ENCODE measurements around the gene LGR6. TPM values are rescaled to one million over a fixed set of nuclear protein-coding genes. Genes with fewer than 3 reads are reported as not detected.
A peak's percentile ranks its signal among the peaks of the same experiment; 100 is the strongest.
"Not testable (repeated sequence)": the region's sequence is repeated elsewhere in the genome, so short reads cannot be mapped to it uniquely, and the experiment has no call there.

The LGR6 gene
- polyA plus RNA-seq, 3 donors = 0.86 to 1.1 (median 1.0) TPM

GRCh38 chr1:202329891-202330290, 136.3 kb downstream of the LGR6 start:
- no peak for DNase-seq

DNA sequence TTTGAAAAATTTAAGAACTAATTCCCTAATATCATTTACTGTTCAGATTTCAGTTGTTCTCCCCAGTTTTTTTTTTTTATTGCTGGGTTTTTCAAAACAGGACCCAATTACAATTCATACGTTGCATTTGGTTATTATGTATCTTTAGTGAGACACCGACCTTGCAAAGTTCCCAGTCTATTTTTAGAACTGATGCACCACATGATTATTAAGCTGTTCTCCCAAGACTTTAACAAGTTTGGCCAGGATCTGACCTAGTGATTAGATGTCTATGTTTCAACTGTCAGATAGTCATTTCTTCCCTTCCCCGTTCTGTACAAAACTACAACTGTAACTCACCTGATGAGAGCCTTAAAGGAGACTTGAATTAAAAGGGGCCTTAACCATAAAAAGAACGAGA, 140.3 kb downstream of the LGR6 start:
- DNase-seq = no peak

DNA sequence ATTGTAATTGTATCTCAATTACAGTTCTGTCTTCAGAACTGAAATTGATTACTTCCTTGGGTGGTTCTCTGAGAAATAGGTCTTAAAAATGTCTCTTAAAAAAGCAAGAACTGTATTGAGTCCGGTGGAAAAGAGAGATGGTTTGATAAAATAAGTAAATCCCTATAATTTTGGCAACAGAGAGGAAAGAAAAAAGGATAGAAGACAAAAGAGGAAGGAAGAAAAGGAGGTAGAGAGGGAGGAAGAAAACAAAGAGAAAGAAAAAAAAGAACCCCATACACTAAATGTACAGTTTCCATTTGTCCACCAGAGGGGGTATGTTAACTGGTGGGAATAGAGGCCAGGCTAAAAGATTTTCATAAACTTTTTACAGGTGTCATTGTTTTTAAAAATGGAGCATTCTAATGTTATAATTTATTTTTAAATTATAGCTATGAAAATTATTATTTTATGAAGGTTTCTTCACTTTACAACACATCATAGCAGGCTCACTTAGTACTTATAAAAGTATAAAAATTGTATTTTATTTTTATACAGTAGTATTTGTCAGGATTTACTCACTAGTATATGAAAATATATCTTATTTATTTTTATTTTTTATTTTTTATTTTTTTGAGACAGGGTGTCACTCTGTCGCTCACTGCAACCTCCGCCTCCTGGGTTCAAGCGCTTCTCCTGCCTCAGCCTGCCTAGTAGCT, 150.2 kb downstream of the LGR6 start:
- no peak for DNase-seq

DNA sequence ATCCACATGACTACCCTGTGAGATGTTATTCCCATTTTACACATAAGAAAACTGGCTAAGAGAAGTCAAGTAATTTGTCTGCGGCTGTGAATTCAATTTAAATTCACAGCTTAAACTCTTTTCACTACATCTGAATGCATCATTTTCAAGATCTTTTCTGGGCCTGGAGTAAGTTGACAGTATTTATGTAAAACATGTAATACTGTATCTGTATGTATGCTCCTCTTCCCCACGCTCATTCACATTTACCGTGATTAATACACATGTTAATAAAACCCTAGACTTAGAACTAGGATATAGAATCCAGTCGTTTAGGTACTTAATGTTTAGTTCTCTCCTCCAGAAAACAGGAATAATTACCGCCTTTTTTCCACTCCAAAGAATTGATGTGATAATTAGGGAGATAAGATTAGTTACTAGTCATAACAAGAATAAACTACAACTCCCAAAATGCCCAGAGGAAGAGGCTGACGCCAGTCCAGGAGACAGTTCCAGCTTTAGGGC, 154.5 kb downstream of the LGR6 start:
- DNase-seq = no peak

- DNase-seq = peak; percentile 99
These were observed 155.1 kb downstream of the LGR6 start, which contains the start of gene PPP1R12B for GRCh38 chr1:202348509-202349205. Gene PPP1R12B (plus strand): TSS chr1:202348699. CDS start chr1:202348852, 153 bp downstream.

- DNase-seq = peak; percentile 56
These were observed 155.8 kb downstream of the LGR6 start for GRCh38 chr1:202349206-202349928.

- DNase-seq = no peak
These were observed 158.1 kb downstream of the LGR6 start for GRCh38 chr1:202351725-202352124.

DNA sequence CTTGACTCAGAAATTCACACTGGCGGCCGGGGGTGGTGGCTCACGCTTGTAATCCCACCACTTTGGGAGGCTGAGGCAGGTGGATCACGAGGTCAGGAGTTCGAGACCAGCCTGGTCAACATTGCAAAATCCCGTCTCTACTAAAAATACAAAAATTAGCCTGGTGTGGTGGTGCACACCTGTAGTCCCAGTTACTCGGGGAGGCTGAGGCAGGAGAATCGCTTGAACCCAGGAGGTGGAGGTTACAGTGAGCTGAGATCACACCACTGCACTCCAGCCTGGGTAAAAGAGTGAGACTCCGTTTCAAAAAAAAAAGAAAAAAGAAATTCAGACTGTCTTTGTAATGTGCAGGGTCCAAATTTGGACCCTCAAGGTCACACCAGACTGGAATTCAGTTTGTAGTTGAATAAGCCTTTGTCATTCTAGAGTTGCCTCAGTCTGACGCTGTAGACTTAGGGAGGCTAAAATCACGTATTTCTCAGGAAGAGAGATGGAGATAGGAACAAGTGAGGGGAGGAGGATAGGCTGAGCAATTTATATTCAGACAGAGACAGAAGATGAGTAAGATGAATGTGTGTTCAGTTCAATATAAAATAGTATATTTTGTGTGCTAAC, 159.1 kb downstream of the LGR6 start:
- DNase-seq = not testable (repeated sequence)

DNA sequence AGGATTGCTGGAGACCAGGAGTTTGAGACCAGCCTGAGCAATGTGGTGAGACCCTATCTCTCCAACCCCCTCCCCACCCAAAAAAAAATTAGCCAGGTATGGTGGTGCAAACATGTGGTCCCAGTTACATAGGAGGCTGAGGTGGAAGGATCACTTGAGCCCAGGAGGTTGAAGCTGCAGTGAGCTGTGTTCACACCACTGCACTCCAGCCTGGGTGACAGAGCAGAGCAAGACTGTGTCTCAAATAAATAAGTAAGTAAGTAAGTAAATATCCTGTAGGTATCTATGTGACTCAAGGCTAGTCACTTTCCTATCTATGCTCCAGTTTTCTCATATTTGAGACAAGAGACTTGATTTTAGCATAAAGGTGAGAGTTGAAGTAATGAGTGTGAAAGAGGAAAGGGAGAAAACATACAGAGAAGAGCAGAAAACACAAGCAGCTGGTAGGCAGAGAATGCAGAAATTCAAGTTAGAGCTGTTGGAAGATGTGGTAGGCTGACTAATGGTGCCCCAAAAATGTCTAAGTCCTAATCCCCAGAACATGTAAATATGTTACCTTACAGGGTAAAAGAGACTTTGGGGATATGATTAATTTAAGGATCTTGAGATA, 162.4 kb downstream of the LGR6 start:
- no peak for DNase-seq

DNA sequence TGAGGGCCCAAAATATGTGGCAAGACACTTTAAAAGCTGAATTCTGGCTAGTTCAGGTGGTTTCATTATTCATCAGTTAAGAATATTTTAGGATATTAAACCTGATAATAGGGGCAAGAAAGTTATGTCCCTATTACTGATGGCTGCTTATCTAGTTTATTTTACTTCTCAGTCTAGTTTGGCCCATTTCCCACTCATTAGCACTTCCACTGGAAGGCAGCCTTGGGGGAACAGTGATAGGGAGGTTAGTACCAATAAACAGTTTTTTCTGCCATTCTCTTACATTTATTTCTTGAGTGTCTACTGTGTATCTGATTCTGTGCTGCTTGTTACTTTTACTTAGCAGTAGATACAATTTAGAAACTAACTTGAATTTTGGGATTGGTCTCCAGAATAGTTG, 163.9 kb downstream of the LGR6 start:
- DNase-seq = no peak

- DNase-seq = no peak
These were observed 167.6 kb downstream of the LGR6 start for GRCh38 chr1:202361224-202361623.

DNA sequence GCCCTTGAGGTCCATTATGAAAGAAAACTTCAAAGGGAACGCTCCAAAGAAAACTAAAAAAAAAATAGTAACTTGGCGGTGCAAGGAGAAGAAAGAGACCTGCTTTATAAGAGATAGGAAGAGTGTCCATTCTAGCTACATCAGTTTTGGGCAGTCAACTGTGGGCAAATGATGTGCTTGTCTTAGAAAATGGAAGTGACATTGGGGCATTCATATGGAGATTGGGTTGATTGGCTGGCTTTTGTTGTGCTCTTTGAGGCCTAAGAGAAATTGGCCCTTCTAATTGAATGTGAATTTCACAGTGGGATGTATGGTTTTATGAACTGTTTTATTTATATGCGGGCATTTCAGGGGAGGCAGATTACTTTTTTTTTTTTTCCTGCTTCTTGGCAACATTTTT, 168.1 kb downstream of the LGR6 start:
- no peak for DNase-seq

DNA sequence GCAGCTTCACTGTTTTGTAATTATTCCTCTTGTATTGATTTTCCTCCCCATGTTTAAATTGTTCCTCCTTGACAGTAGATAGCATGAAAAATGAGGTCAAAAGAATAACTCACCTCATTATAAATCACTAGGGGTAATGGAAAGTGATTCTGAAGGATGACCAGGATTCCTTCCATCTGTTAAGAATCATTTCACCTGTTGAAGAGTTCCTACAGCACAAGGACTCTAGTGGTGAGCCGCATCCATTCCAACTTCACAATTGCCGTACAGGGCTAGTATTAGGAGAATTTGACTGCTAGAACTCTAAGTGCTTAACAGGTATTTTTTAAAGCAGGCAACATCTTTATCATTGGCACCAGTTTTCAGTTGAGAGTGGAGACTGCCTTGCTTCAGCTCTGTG, 168.6 kb downstream of the LGR6 start:
- no peak for DNase-seq

DNA sequence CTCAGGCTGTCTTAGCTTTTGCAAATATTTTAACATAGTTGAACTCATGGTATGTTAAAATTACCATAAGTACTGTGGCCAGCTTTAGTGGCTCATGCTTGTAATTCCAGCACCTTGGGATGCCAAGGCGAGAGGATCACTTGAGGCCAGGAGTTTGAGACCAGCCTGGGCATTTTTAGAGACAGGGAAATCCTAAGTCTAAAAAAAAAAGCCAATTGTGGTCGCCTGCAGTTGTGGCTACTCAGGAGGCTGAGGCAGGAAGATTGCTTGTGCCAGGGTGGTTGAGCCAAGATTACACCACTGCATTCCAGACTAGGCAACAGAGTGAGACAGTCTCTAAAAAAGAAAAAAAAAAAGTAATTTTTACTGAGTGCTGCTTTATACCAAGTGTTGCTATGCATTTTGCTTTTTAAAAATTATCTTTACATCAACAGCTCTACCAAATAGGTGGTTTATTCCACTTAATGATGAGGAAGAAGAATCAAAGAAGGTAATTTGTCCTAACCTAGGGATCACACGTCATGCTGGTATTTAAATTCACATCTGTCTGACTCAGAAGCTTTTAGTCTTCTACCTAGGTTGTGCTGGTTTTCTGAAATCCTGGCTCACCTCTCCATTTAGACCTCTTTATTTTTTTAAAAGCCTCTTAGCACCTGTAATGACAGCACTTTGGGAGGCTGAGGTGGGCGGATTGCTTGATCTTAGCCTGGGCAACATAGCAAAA, 171.7 kb downstream of the LGR6 start:
- DNase-seq = no peak

DNA sequence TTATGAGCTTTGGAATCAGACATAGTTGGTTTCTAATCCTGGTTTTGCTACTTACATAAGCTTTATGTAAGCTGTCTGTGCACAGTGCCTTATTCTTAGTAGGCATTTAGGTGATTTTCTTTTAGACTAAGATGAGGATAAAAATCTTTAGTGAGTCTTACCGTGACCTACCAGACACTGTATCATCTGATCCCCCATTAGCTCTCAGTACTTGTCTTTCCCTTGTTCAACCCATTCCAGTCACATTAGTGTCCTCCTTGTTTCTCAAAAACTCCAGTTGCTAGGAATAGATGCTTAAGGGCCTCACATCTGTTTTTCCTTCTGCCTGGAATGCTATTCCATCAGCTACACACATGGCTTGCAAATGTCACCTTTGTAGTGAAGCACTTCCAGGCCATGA, 173.7 kb downstream of the LGR6 start:
- DNase-seq = no peak

Other genes starting within 250 kb of the LGR6 start
- gene LMOD1, start 247.3 kb upstream of the LGR6 start, polyA plus RNA-seq (ENCODE audit: insufficient read length in 3 of 3) = 1 to 10 TPM; 3.4 to 4.2 (median 4.1) TPM
- gene TIMM17A, start 238.3 kb upstream of the LGR6 start, polyA plus RNA-seq (ENCODE audit: insufficient read length in 3 of 3) = 10 to 100 TPM; 62.0 to 64.3 (median 63.8) TPM
- 10 to 100 TPM; 60.1 to 72.8 (median 70.9) TPM for gene RNPEP, start 211.2 kb upstream of the LGR6 start, polyA plus RNA-seq (ENCODE audit: insufficient read length in 3 of 3)
- gene ELF3, start 183.2 kb upstream of the LGR6 start, polyA plus RNA-seq (ENCODE audit: insufficient read length in 3 of 3) = 10 to 100 TPM; 53.4 to 89.2 (median 66.6) TPM
- gene GPR37L1, start 70.9 kb upstream of the LGR6 start, polyA plus RNA-seq (ENCODE audit: insufficient read length in 3 of 3) = under 1 TPM; 0.09 to 0.13 (median 0.09) TPM
- gene ARL8A, start 49.1 kb upstream of the LGR6 start, polyA plus RNA-seq (ENCODE audit: insufficient read length in 3 of 3) = 10 to 100 TPM; 41.1 to 45.2 (median 41.2) TPM
- 1 to 10 TPM; 1.0 to 2.0 (median 1.3) TPM for gene PTPN7, start 33.2 kb upstream of the LGR6 start, polyA plus RNA-seq (ENCODE audit: insufficient read length in 3 of 3)
- gene UBE2T, start 148.1 kb downstream of the LGR6 start, polyA plus RNA-seq (ENCODE audit: insufficient read length in 3 of 3) = 10 to 100 TPM; 30.5 to 34.7 (median 34.1) TPM
- 10 to 100 TPM; 13.3 to 23.1 (median 20.4) TPM for gene PPP1R12B, start 154.9 kb downstream of the LGR6 start, polyA plus RNA-seq (ENCODE audit: insufficient read length in 3 of 3)

Data from renal pelvis (tissue), 4 donors.